ENCODE results near the gene CACNA2D2.

DNA sequence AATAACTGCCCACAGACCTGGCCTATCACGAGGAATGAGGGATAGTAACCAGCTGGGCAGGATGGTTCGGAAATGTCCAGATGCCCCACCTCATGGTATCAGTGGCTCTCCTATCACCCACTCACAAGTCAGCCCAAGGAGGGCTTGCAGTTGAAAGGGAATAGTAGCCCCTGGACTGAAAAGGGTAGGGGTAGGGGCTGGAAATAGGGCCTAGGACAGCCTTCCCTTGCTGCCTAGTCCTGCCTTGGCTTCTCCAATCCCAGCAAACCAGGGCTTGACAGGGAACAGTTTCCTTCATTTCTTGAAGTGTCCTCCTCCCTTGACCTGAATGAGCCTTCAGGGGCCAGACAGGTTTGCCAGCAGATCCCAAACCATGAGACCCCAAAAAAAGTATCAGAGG, 1.2 kb upstream of the CACNA2D2 start:
- no peak for TF ChIP-seq CTCF (IDR thresholded peaks at IDR 0.05)
- TF ChIP-seq POLR2A (IDR thresholded peaks at IDR 0.05) = no peak
